HG02870 (cell line): ENCODE measurements around the gene CAPN8.
"Not testable (repeated sequence)": the region's sequence is repeated elsewhere in the genome, so short reads cannot be mapped to it uniquely, and the experiment has no call there.

Experiments used
- ATAC-seq: cut with Tn5 transposase; IDR thresholded peaks from one replicate; pipeline ENCODE4 v1.9.1; 2021; ENCODE audit warnings: mild to moderate bottlenecking, moderate library complexity; ENCODE audit not compliant: unreplicated experiment

Gene CAPN8

DNA sequence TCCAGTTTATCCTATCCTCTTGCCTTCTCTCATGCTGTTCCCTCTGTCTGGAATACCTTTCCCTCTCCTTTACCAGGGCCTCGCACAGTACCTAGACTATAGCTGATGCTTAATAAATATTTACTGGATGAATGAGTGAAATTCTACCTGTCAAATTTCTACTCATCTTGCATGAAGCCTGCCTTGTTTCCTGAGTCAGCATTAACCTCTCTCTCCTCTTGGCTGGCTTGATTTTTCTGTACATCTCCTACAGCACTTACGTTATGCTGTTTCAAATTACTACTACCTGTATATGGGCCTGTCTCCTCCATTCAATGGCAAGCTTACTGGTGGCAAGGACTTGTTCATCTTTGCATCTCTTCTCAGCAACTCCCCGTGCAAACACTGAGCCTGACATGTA, 130.8 kb downstream of the CAPN8 start:
- no peak for ATAC-seq

DNA sequence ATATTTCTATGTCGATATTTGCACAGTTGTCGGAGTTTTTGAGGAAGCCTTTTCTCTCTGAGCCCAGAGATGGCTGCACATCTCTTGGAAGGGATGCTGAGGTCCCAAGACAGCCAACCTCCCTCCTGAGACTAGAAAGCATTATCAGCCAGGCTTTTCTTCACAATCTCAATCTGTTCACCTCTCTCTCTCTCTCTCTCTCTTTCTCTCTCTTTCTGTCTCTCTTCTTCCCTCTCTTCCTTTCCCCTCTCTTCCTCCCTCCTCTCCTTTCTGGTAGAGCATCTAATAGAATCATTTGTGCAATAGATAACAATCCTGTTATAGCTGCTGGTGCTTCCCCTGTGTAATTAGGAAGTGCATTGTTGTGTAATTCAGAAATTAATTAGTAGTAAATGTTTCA, 131.8 kb downstream of the CAPN8 start:
- ATAC-seq, result no peak

DNA sequence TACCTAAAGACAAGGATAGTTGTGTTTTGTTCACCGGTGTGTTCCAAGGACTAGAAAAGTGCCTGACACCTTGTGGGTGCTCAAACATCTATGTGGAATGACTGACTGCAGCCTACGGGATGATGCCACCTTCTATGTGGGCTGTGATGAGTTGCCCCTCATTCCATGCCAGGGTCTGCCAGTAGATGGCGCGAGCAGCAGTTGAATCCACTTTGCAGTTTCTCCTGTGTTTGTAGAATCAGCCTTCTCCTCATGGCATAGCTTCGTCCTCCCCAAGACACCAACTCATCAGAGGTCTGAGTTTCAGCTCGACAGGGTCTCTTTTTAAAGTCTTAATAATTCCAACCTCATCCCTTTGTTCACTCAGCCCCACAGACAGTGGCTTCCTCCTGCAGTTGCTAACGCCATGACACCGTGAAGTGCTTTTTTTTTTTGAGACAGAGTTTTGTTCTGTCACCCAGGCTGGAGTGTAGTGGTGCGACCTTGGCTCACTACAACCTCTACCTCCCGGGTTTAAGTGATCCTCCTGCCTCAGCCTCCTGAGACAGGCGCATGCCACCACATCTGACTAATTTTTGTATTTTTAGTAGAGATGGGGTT, 133.7 kb downstream of the CAPN8 start:
- peak; percentile 58 for ATAC-seq

DNA sequence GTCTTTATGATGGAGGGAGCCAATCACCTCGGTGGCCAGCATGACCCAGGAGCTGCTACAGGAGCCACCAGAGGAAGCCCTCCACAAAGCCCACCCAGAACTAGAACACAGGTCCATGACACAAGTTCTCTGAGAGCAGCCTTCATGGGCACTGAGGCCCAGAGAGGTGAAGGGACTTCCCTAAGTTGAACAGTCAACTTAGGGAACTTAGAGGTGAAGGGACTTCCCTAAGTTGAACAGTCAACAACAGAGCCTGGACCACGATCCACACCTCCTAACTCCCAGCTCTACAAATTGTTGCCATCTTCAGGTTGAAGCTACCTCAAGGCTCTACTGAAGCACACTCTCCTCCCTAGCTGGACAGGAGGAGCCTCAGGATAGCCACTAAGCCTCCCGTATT, 139.5 kb downstream of the CAPN8 start:
- no peak for ATAC-seq

DNA sequence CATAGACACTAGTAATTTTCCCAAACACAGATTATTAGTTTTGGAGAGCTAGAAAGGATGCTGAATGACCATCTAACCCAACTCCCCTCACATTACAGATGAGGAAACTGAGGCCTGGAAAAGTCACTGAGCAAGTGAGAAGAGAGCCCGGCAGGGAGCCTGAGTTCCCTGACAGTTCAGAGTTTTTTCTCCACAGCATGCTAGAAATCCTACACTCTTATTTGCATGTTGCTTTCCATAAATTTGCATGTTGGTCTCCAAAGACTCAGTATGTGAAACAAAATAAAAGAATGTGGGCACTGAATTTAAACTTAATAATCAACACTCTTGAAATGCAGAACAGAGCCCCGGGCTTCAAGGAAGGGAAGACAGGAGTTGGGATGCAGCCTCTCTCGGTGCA, 140.0 kb downstream of the CAPN8 start:
- no peak for ATAC-seq

DNA sequence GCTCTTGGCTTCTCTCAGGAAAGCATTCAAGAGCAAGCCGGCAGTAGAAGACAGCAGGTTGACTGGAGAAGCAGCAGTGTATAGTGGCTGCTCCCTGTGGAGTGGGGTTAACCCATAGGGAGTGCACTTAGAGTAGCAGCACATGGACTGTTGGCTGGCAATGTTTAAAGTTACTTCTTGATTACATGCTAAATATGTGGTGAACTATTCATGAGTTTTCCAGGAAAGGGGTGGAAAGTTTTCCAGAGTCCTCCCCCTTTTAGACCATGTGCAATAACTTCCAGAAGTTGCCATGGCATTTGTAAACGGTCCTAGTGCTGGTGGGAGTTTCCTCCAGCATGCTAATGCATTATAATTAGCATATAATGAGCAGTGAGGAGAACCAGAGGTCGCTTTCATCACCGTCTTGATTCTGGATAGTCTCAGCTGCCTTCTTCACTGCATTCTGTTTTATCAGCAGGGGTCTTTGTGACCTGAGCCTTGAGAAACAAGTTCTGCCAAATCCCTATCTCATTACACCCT, 140.5 kb downstream of the CAPN8 start:
- ATAC-seq, result no peak

DNA sequence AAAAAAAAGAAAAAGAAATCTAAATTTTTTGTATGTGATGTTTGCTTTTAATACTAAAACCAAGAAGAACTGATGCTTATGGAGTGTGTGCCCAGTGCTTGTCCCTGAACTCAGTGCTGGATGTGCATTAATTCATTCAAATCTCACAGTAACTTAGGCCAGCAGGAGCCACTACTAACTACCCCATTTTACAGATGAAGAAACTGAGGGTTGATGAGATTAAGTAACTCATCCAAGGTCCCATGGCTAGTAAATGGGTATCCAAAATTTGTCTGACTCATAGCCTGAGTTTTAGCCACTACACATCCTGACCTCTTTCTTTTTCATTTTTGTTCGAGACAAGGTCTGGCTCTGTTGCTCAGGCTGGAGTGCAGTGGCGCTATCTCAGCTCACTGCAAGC, 144.4 kb downstream of the CAPN8 start:
- ATAC-seq, result no peak

DNA sequence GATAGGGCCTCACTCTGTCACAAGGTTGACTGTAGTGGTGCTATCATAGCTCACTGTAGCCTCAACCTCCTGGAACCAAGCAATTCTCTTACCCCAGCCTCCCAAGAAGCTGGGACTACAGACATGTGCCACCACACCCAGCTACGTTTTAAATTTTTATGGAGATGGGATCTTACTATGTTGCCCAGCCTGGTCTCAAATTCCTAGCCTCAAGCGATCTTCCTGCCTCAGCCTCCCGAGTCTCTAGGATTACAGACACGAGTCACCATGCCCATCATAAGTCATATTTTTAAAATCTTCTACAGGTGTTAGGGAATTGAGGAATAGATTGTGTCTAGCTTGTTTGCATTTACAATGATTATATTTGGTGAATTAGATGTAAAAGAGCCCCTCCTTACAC, 145.3 kb downstream of the CAPN8 start:
- no peak for ATAC-seq

DNA sequence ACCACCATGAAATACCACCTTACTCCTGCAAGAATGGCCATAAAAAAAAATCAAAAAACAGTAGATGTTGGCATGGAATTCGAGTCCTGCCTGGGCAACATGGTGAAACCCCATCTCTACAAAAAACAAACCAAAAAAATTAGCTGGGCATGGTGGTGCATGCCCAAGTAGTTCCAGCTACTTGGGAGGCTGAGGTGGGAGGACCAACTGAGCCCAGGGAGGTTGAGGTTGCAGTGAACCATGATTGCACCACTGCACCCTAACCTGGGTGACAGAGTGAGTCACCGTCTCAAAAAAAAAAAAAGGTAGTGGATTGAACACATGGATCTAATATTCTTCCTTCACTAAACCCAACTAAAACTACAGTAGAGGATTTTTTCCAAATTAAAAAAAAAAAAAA, 146.4 kb downstream of the CAPN8 start:
- no peak for ATAC-seq

DNA sequence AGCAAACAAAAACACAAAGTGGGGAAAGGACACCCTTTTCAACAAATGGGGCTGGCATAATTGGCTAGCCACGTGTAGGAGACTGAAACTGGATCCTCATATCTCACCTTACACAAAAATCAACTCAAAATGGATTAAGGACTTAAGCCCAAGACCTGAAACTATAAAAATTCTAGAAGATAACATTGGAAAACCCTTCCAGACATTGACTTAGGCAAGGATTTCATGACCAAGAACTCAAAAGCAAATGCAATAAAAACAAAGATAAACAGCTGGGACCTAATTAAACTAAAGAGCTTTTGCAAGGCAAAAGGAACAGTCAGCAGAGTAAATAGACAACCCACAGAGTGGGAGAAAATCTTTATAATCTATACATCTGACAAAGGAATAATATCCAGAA, 146.9 kb downstream of the CAPN8 start:
- ATAC-seq, result not testable (repeated sequence)

DNA sequence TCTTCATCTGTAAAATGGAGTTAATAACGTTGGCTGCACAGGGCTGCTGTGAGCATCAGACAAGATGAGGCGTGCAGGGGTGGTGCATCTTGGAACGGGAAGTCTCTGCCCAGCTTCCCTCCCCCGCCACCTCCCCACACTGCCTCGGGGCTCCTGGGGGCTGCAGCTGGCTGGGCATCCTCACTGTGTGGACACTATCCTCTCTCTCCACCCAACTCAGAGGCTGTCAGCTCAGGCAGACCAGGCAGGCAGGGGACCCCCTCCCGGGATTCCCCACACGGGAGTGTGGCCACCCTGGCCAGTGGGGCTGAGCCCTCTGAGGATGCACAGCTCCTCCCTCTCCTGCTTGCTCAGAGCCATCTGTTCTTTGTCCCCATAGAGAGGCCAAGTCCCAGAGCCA, 149.6 kb downstream of the CAPN8 start:
- ATAC-seq, result no peak

DNA sequence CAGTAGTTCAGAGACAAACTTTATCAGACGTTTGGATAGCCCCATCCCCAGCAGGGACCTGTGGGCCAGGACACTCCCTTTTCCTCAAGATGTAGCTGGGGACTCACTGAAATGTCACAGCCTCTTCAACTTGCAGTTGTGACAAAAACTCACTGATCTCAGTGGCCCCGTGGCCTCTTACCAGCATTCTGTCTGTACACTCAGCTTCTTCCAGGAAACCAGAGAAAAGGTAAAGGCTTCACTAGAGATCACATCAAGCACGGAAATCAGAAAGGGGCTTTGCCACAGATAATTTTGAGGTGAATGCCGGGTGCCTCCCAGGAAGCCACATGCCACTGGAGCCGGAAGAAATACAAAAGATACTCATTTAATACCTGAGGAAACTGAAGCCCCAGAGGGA, 150.1 kb downstream of the CAPN8 start:
- ATAC-seq, result no peak

DNA sequence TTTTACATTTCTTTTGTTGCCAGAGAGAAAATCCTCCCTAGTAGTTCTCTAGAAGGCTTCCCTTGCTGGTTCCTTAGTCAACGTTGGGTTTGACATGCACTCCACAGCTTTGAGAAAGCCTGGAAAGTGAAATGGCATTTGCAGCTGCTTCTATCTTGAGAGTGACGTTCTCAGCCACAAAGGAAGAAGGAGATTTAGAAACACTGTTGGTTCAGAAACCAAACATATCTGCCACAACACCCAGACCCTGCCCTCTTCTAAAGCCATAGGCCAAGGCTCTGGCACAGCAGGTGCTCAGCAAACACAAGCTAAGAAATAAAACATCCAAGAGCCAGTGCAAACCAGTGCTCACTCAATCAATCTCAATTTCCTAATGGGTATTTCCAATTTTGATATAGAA, 150.9 kb downstream of the CAPN8 start:
- ATAC-seq, result no peak

DNA sequence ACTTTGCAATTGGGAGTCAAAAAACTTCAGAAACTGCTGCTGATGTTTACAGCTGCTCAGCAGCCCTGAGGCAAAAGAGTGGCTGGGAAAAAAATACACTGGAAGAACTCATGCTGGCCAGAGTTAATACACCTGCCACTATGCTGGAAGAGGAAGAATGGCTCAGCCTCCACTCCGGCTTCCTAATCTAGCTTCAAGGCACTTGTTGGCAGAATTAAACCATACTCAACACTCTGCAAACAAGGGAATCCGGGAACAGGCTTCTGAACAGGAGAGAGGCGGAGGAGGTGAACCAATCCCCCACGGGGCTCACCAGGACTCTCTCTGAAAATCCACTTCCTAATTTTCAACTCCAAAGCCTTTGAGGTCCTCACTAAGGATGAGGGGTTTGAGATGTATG, 152.2 kb downstream of the CAPN8 start:
- ATAC-seq, result no peak

DNA sequence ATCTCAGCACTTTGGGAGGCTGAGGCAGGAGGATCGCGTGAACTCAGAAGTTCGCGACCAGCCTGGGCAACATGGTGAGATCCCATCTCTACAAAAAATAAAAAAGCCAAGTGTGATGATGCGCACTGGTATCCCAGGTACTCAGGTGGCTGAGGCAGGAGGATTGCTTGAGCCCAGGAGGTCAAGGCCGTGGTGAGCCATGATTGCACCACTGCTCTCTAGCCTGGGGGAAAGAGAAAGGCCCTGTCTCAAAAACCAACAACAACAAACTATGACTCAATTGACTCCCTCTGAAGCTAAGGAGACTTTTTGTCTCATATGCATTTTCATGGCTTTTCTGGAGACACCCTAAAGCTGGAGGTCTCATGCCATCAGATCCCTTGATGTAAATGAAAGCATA, 153.4 kb downstream of the CAPN8 start:
- no peak for ATAC-seq

DNA sequence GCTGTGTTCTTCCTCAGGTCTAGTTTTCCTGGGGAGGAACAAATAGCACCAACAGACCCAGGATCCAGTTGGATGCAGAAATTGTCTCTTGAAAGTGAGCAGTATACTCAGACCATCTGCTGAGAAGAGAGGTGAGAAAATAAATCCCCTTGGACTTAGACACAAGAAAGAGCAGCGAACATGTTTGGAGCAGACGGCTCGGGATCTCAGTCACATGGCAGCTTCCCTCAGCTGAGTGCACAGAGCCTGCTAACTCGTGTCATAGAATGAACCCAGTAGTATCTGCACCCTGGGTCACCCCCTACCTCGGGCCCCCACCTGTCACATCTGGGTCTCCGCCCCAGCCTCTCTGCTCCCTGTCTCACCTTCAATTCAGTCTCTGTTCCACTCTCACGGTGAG, 156.7 kb downstream of the CAPN8 start:
- no peak for ATAC-seq

DNA sequence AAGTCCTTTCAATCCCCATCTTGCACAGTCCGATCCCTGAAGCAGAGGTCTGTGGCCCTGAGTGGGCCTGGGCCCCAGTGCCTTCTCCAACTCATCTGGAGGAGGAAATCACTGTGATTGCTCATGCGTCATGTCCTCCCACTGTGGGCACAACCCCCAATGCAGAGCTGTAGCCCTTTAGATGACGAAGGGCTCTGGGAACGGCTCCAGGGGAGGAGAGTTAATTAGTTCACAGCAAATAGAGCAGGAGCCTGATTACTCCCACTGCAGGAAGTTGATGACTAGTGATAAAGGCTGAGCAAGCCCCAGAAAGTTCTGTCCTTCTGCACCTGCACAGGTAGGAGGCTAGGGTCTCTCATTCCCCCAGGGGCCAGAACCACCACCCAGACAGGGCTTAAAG, 160.8 kb downstream of the CAPN8 start:
- ATAC-seq, result no peak

DNA sequence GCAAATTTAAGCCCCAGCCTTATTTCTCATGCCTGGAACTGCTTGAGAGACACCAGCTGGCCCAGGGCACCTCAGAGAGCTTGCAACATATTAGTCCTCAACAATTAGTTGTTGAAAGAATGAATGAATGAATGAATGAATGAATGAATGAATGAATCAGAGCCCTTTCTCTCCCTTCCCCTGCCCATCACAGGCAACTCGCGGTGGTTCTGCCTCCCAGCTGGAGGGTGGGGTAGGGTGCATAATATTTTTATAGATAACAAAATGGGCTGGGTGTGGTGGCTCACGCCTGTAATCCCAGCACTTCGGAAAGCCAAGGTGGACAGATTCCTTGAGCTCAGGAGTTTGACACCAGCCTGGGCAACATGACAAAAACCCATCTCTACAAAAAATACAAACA, 162.2 kb downstream of the CAPN8 start:
- ATAC-seq, result no peak

DNA sequence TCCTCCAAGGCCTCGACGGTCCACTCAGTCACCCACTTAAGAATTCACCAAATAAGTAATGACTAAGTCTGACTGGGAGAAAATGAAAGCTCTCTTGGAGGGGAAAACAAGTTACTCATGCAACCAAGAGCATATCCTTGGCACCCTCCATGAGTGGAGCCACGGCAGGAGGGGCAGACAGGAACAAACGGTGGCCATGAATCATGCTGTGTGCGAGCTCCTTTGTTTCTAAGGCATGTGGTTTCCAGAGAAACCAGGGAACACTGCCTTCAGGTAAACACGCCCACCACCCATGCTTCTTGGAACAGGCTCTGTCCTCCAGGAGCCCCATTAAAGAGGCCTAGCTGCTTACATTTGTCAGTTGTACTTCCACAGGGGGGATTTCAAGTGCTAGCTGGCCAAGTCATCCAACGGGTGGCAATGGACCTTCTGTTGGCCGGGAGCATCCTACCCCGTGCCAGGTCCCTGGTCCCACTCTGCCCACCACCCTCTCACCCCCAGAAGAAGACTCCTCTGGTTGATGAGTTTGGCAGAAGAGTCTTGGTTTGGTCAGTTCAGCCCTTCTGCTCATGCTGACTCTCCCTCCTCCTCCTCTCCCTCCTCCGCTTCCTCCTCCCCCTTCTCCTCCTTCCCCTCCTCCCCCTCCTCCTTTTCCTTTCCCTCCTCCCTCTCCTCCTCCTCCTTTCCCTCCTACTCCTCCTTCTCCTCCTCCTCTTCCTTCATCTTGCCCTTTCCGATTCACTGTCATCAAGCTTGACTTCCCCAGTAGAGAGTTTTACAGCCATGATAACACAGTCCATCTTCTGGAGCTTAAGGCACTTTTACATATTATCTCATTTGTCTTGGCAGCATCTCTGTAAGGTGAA, 164.7 kb downstream of the CAPN8 start:
- ATAC-seq, result no peak

DNA sequence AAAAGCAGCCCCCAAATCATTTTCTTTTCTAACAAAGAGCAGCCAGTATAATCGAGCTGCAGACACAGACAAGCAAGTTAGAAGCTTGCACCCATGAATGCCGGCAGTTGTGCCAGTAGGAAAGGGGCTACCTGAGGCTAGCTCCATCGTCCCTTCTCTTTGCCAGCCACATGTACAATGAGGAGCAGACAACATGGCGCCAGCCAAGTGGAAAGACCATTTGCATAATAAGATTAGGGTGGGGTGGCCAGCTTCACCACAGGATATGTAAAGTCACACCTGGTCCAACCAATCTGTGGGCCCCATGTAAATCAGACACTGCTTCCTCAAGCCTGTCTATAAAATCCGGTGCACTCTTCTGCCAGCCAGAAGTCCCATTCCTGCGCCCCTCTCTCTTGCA, 168.6 kb downstream of the CAPN8 start:
- ATAC-seq, result no peak

DNA sequence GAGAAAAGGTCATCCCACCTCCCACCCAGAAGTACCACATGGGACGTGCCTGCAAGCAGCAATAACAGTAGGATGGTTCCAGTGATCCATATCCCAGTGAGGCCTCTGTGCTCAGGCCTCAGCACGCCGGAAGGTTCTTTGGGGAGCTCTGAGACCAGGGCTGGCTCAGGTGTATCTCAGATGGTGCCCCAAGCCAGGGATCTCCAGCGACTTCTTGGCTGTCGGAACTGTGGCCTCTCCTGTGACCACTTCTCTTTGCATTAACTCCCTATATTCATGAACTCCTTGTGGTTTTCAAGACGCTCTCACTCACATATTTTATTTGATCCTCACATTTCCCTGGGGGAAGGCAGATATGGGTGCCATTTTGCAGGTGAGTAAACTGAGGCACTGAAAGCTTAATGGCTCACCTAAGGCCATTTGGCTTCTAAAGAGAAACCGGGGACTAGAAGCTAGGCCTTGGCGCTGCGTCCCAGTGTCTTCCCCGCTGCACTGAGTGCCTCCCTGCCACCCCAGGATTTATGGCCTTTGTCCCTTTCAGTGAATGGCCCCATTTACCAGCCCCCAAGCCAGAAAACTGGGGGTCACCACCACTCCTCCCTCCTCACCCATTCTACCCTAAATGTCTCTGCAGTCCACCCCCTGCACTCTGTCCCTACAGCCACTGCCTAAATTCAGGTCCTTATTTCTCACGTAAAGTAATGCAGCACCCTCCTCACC, 170.4 kb downstream of the CAPN8 start:
- ATAC-seq, result no peak

DNA sequence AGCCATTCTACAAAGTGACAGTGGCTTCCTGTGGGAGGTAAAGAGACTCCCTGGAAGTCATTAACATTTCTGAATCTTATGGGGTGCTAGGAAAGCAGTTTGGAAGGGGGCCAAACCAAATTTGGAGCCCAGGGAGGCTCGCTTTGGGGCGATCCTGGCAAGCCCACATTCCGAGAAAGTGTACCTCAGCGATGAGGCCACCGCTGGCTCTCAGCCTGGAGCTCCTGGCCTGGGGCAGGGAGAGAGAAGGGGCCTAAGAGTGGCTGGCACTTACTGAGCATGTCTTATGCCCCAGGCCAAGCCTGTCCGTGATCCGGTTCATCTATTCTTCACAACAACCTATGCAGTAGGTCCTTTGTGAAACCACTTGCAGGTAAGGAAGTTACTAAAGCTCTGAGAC, 173.5 kb downstream of the CAPN8 start:
- ATAC-seq, result no peak
